Measurements from ENCODE around the gene FBP1.
"Not testable (repeated sequence)": the region's sequence is repeated elsewhere in the genome, so short reads cannot be mapped to it uniquely, and the experiment has no call there.

Gene FBP1

DNA sequence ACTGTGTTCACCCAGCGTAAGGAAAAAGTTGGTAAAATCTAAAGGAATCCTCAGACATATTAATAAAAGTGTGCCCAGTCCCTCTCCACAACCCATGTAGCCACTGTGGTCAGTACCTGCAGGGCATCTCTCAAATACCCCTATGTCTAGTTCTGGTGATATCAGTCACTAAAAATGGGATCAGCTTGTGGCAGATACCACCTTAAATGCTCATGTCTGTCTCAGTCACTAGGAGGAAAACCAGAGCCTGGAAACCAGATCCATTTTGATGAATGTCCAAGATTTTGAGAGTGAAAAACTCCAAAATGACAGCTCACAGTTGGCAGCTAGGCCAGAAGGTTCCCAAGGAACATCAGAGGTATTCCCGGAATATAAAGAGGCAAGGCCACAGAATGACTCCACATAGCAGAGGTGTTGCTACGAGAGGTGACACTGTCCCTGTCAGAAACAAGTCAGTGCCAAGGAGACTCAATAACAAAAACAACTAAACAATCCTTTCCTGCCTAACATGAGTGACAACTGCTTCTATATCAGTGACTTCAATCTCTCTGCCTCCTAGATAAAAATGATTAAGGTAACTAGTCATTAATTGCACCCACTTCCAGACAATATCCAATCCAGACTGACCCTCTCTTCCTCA is 70.9 kb downstream of the FBP1 start:
- no peak for FAIRE-seq

DNA sequence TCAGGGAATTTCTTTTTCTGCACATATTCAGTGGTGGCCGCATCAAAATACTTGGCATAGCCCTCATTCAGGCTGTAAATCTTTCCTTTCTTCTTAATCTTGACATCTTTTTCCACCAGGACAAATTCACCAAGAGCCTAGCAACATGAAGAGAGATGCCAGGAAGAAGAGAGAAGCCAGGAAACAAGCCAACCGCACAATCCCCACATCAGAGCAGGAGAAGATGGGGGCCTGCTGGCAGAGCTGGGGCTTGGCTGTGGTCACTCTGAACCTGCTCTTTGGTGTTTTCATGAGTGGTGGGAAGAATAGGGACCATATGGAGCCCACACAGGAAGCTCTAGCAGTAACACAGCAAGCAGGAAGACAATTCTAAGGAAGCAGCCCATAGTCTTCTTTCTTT is 72.0 kb downstream of the FBP1 start:
- no peak for FAIRE-seq

DNA sequence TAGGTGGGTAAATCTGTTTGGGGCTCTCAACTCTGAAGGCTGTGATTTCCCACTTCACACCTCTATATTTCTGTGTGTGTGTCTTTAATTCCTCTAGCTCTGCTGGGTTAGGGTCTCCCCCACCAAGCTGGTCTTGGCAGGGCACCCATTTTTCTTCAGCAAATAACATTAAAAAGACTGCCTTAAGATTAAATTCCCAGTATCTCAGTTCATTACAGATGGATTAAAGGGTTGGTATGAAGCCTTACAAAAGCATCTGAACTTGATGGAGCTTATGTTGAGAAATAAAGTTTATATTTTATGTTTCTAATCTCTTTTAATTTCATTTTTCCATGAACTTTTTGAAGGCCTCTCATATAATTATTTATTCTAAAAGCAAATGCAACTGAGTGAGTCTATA is 72.8 kb downstream of the FBP1 start:
- FAIRE-seq, result no peak

DNA sequence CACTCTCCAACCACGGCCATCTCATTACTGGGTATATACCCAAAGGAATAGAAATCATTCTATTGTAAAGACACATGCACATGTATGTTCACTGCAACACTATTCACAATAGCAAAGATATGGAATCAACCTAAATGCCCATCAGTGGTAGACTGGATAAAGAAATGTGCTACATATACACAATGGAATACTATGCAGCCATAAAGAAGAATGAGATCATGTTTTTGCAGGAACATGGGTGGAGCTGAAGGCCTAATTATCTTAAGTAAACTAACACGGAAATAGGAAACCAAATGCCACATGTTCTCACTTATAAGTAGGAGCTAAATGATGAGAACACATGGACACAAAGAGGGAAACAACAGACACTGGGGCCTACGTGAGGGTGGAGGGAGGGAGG is 75.0 kb downstream of the FBP1 start:
- FAIRE-seq, result not testable (repeated sequence)

DNA sequence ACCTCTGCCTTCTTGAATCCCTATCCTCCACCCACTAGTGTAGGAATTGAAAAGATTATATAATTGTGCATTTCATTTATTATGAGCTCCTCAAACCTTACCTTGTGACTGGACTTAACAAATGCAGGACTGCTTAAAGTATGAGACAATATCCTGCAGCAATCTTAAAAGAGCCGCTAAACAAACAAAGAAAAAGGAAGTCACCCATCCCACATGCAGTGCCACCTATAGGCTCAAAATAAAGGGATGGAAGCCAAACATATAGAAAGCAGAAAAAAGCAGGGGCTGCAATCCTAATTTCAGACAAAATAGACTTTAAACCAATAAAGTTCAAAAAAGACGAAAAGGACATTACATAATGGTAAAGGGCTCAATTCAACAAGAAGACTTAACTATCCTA is 75.8 kb downstream of the FBP1 start:
- no peak for FAIRE-seq

DNA sequence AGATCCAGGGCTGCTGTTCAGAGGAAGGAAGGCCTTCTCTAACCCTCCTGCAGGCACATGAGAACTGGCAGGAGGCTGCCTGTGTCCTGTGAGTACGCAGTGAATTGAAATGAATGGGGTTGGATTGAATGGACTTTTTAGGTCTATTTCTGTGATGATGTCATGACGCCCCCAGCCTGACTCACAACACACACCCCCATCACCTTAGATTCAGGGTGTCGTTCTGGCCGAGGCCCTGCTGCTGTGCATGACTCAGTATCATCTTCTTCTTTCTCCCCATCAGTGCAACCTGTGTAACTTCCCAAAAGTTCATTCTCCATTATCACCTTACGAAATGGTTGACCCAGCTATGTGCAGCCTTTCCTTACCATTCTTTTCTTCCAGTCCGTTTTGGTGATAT is 79.1 kb downstream of the FBP1 start:
- FAIRE-seq, result no peak

DNA sequence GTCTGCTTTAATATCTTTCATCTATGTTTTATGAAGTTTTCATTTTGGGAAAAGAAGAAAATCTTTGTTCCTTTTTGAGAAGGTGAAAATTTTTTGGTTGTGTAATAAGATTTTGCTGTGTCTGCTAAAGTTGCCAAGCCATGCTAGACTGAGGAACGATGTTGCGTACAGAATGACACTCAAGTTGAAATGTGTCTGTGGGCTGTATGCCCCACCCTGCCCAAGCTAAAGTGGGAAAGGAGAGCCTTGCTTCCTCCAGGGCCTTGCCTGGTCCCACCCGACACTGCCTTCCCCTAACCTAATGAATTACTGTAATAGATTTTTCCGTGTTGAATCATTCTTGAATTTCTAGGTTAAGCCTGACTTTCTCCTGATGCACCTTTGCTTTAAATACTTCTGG is 81.9 kb downstream of the FBP1 start:
- FAIRE-seq, result no peak

DNA sequence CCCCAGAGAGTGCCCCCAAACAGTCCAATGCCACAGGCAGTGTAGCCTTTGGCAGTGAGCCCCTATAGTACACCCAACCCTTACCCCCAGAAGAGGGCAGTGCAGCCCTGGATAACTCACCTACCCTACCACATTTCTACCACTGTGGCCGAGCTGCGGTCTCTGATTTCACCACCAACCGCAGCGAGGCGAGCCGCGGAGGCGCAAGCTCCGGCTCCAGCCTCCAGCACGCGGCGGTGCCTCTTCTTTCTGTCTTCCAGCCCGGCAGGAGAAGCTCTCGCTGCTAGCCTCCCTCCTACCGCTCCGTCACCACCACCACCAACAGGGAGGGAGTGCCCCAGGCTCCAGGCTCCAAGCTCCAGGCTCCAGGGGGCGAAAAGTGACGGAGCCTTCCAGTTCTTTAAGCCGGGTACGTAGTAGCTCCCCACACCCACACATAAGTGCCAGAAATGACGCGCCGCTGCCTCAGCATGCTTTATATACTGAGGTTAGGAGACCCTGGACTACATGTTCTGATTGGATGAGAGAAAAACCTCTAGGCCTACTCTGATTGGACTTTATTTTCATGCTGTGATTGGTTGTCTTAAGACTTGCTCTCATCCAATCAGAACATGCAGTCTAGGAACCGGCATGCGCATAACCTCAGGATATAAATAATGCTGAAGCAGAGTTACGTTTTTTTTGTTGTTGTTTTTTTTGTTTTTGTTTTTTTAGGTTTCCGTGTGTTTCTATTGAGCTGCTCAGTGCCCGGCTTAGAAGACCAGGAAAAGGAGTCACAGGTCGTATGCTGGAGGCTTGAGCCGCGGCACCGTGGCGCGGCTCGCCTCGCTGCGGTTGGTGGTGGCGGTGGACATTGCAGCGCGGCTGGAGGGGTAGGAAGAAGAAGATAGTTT is 84.6 kb downstream of the FBP1 start, which contains the start of gene PCAT7:
Gene PCAT7, plus strand, starts transcription at position 645 of the 893 bp plus-strand sequence.
- FAIRE-seq, result no peak

DNA sequence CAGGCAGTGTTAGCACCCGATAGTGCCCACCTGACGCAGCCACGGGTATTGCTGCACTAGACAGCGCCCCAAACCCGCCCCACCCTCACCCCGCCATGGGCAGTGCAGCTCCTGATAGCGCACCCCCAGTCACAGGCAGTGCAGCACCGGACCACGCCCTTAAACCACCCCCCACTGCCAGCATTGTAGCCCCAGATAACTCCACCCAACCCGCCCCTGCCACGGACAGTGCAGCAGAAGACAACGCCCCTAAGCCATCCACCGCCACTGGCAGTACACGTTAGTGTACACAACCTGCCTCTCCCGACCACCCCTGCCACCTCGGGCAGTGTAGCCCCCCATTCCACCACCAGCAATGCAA is 85.3 kb downstream of the FBP1 start:
- FAIRE-seq, result no peak

Measured in A204.1 (cell line).